ENCODE data around the gene CSKMT.

DNA sequence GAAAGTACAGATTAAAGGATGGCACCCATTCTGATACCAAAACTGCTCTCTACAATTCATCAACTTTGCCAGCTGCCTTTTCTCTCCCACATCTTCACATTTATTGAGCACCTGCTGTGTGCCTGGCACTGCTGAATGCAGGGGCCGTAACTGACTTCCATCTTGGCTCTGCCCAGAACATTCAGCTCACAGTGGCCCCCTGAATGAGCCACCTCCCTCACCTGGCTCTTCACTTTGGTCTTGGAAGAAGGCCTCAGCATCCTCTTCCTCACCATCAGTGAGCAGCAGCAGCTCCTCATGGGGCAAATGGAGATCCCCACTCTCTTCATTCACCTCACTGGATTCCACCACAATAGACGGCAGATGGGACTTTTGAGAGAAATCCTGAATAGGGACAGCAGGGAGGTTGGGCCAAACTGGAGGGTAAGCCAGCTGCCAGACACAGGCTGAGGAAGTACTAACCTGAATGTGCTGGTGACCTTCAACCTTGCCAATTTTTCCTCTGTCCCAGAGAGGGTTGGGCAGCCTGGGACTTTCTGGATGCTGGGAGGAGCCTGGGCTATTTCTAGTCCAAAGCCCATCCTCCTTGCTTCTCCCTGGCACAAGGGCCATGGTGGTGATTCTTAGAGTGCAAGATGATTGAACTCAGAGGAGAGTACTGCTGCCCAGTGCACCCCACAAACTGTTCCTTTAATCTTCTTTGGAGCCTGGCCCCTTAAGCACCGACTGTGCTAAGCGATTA is 4.5 kb downstream of the CSKMT start:
- TF ChIP-seq, protein P1, sequence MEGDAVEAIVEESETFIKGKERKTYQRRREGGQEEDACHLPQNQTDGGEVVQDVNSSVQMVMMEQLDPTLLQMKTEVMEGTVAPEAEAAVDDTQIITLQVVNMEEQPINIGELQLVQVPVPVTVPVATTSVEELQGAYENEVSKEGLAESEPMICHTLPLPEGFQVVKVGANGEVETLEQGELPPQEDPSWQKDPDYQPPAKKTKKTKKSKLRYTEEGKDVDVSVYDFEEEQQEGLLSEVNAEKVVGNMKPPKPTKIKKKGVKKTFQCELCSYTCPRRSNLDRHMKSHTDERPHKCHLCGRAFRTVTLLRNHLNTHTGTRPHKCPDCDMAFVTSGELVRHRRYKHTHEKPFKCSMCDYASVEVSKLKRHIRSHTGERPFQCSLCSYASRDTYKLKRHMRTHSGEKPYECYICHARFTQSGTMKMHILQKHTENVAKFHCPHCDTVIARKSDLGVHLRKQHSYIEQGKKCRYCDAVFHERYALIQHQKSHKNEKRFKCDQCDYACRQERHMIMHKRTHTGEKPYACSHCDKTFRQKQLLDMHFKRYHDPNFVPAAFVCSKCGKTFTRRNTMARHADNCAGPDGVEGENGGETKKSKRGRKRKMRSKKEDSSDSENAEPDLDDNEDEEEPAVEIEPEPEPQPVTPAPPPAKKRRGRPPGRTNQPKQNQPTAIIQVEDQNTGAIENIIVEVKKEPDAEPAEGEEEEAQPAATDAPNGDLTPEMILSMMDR (conservative IDR thresholded peaks at IDR 0.05 in 1 of 2, IDR thresholded peaks at IDR 0.05 in 1 of 2; ENCODE audit: extremely low read depth in 1 of 2, insufficient read depth in 1 of 2, low read depth in 1 of 2, low read length in 2 of 2) = no peak
- no peak for TF ChIP-seq EZH2 (IDR thresholded peaks at IDR 0.05; ENCODE audit: borderline replicate concordance, low read length)

Data from mammary epithelial cell (primary cell).